GM12891 (cell line): ENCODE results near the gene MIPOL1.

Source experiments
- POLR2A ChIP-seq: IDR thresholded peaks from 2 replicates; pipeline ENCODE4 v1.6.1; 2011; ENCODE audit warnings: low read depth, low read length, control low read depth
- POLR2AphosphoS5 ChIP-seq: IDR thresholded peaks from 2 replicates; pipeline ENCODE4 v1.6.1; 2011; ENCODE audit warnings: low read depth, low read length, control low read depth

GRCh38 chr14:37416264-37416663, 218.5 kb downstream of the MIPOL1 start:
- TF ChIP-seq POLR2A (no peak), POLR2AphosphoS5 (no peak)
